ENCODE measurements around the gene CTIF. TPM values are rescaled to one million over a fixed set of nuclear protein-coding genes. Genes with fewer than 3 reads are reported as not detected.

Gene CTIF
- polyA plus RNA-seq, 1 of the 3 experiments (the other 2 are of a cell fraction) = 47.2 TPM

GRCh38 chr18:48719388-48719787 lies 180.6 kb downstream of the CTIF start:
- no peaks in the 10 kb centered on the region for H3K9me3 ChIP-seq
- H3K9ac ChIP-seq = no peak overlapping the region
- CTCF ChIA-PET = interaction anchor here (0.9 to 1.2 kb wide), 3 partner anchors 29 to 519 kb away, joined by 3 read pairs; no protein-coding TSS in a partner anchor
- H3K4me1 ChIP-seq (ENCODE audit: control insufficient read depth in 1 of 2, insufficient read depth in 2 of 2, low read depth in 1 of 2, low read length in 1 of 2) = peaks cover 19 to 36% of the 10 kb centered on the region in 2 experiments
- no peaks in the 10 kb centered on the region for H3K9me2 ChIP-seq
- H4K20me1 ChIP-seq (ENCODE audit: insufficient read depth) = peaks cover 12% of the 10 kb centered on the region; the same call in 1 of the 2 replicates
- WGBS (ENCODE audit: low lambda C conversion rate) = 94% methylated on average over 4 of the region's 4 CpGs
- H2AFZ ChIP-seq (ENCODE audit: low read depth) = no peak overlapping the region
- H3K36me3 ChIP-seq (replicated peaks in 1 of 2; ENCODE audit: control insufficient read depth in 1 of 2, insufficient read depth in 2 of 2, low read length in 1 of 2) = peaks cover 9 to 33% of the 10 kb centered on the region in 2 experiments
- peaks cover 10% of the 10 kb centered on the region for H3F3A ChIP-seq (replicated peaks; ENCODE audit: insufficient read depth)
- H3K27ac ChIP-seq (ENCODE audit: low read depth in 2 of 2, low read length in 1 of 2) = peak overlapping the region; percentile 39 to 43; a peak in 2 of 4 replicates
- POLR2A ChIA-PET = no interaction called here
- H3K4me2 ChIP-seq = peak overlapping the region; percentile 71
- no peak overlapping the region for H3K4me3 ChIP-seq (ENCODE audit: low read depth in 2 of 2, low read length in 1 of 2)
- no peak for DNase-seq
- 0 out of 2 replicates have a peak, but pooled peaks have one; percentile 0 for TF ChIP-seq TCF12 (IDR thresholded peaks at IDR 0.05)
- TF ChIP-seq JUND (IDR thresholded peaks at IDR 0.05) = no peak
- no peaks in the 10 kb centered on the region for H3K27me3 ChIP-seq (ENCODE audit: insufficient read depth)
- H3K79me2 ChIP-seq (ENCODE audit: insufficient read depth) = peaks cover 36% of the 10 kb centered on the region

GRCh38 chr18:48719974-48720654 lies 181.3 kb downstream of the CTIF start:
- Histone ChIP-seq H3K79me2 (ENCODE audit: insufficient read depth) (peaks cover 36% of the 10 kb centered on the region), H3K27me3 (ENCODE audit: insufficient read depth) (no peaks in the 10 kb centered on the region), H2AFZ (ENCODE audit: low read depth) (no peak overlapping the region), H3K9me2 (no peaks in the 10 kb centered on the region), H3K4me1 (ENCODE audit: control insufficient read depth in 1 of 2, insufficient read depth in 2 of 2, low read depth in 1 of 2, low read length in 1 of 2) (peaks cover 19 to 36% of the 10 kb centered on the region in 2 experiments), H3K9me3 (no peaks in the 10 kb centered on the region), H3K27ac (ENCODE audit: low read depth in 2 of 2, low read length in 1 of 2) (peak overlapping the region; percentile 39 to 65; a peak in 3 of 4 replicates), H3F3A (replicated peaks; ENCODE audit: insufficient read depth) (peaks cover 10% of the 10 kb centered on the region), H3K36me3 (replicated peaks in 1 of 2; ENCODE audit: control insufficient read depth in 1 of 2, insufficient read depth in 2 of 2, low read length in 1 of 2) (peaks cover 9 to 31% of the 10 kb centered on the region in 2 experiments), H4K20me1 (ENCODE audit: insufficient read depth) (peaks cover 12% of the 10 kb centered on the region; the same call in 1 of the 2 replicates), H3K9ac (no peak overlapping the region), H3K4me3 (ENCODE audit: low read depth in 2 of 2, low read length in 1 of 2) (no peak overlapping the region), H3K4me2 (peak overlapping the region; percentile 71)
- ChIA-PET POLR2A (no interaction called here), CTCF (interaction anchor here (0.7 to 2.0 kb wide), 5 partner anchors 9 to 518 kb away, joined by 3 to 4 read pairs (median 3); no protein-coding TSS in a partner anchor)
- peak; percentile 63 for DNase-seq
- WGBS (ENCODE audit: low lambda C conversion rate) = 24% methylated on average over 11 of the region's 12 CpGs
- TF ChIP-seq GATA2 (CRISPR knock-in tag; IDR thresholded peaks at IDR 0.05) (no peak), FOSL2 (IDR thresholded peaks at IDR 0.05; ENCODE audit: borderline replicate concordance, low read depth) (peak; percentile 52; the same call in 1 of the 2 replicates), RCOR1 (IDR thresholded peaks at IDR 0.05; ENCODE audit: low read length) (no peak), FOXJ3 (CRISPR knock-in tag; IDR thresholded peaks at IDR 0.05) (no peak), CTCF (IDR thresholded peaks at IDR 0.05) (no peak), JUND (IDR thresholded peaks at IDR 0.05) (peak; percentile 51), MEF2A (IDR thresholded peaks at IDR 0.05; ENCODE audit: borderline replicate concordance, low read depth) (peak; percentile 83; the same call in 1 of the 2 replicates), MXI1 (IDR thresholded peaks at IDR 0.05; ENCODE audit: low read depth, low read length) (no peak; the same call in 1 of the 2 replicates), TCF12 (IDR thresholded peaks at IDR 0.05) (peak; percentile 68), RXRA (IDR thresholded peaks at IDR 0.05; ENCODE audit: borderline replicate concordance, low read depth) (no peak), PBX3 (IDR thresholded peaks at IDR 0.05) (peak; percentile 31; the same call in 1 of the 2 replicates), ELF1 (IDR thresholded peaks at IDR 0.05) (no peak), USF2 (IDR thresholded peaks at IDR 0.05; ENCODE audit: borderline replicate concordance, low read depth, low read length) (no peak), TEAD4 (IDR thresholded peaks at IDR 0.05; ENCODE audit: borderline replicate concordance, insufficient read depth) (0 out of 2 replicates have a peak, but pooled peaks have one; percentile 17), FOXM1 (IDR thresholded peaks at IDR 0.05; ENCODE audit: low read depth) (no peak), NRF1 (IDR thresholded peaks at IDR 0.05; ENCODE audit: low read depth, low read length) (no peak), CHD2 (IDR thresholded peaks at IDR 0.05; ENCODE audit: low read length, partially characterized antibody) (no peak), RAD21 (IDR thresholded peaks at IDR 0.05; ENCODE audit: low read length) (no peak), RFX5 (IDR thresholded peaks at IDR 0.05; ENCODE audit: low read length) (no peak), SIN3A (IDR thresholded peaks at IDR 0.05; ENCODE audit: borderline replicate concordance, low read depth, low read length) (no peak), EP300 (IDR thresholded peaks at IDR 0.05; ENCODE audit: borderline replicate concordance in 1 of 2, low read depth in 1 of 2, low read length in 1 of 2) (peak in 1 of 2 experiments; percentile 43; a peak in 1 of 4 replicates), MAX (IDR thresholded peaks at IDR 0.05; ENCODE audit: low read depth) (no peak), TAF1 (IDR thresholded peaks at IDR 0.05; ENCODE audit: borderline replicate concordance, low read depth, low read length) (no peak), YY1 (IDR thresholded peaks at IDR 0.05; ENCODE audit: low read depth) (no peak), NFIC (IDR thresholded peaks at IDR 0.05; ENCODE audit: borderline replicate concordance) (peak; percentile 77)

All from SK-N-SH (cell line).